Measurements from ENCODE around the gene EFHC1.

Gene EFHC1

GRCh38 chr6:52516943-52517342, 96.8 kb downstream of the EFHC1 start:
- DNase-seq (ENCODE audit: insufficient read length, low spot score): no peak
- FAIRE-seq: no peak
- no peak for TF ChIP-seq CTCF (IDR thresholded peaks at IDR 0.05; ENCODE audit: insufficient read depth, missing control alignments)

GRCh38 chr6:52517502-52518278, 97.5 kb downstream of the EFHC1 start:
- TF ChIP-seq CTCF (IDR thresholded peaks at IDR 0.05; ENCODE audit: insufficient read depth, missing control alignments): no peak
- DNase-seq (ENCODE audit: insufficient read length, low spot score) (no peak), FAIRE-seq (no peak)

GRCh38 chr6:52518279-52518945, 98.3 kb downstream of the EFHC1 start:
- DNase-seq (ENCODE audit: insufficient read length, low spot score): no peak
- TF ChIP-seq CTCF (IDR thresholded peaks at IDR 0.05; ENCODE audit: insufficient read depth, missing control alignments): no peak
- no peak for FAIRE-seq

- no peak for DNase-seq (ENCODE audit: insufficient read length, low spot score)
- TF ChIP-seq CTCF (IDR thresholded peaks at IDR 0.05; ENCODE audit: insufficient read depth, missing control alignments): no peak
- no peak for FAIRE-seq
These were observed 99.5 kb downstream of the EFHC1 start for GRCh38 chr6:52519618-52520017.

GRCh38 chr6:52522151-52522626, 102.0 kb downstream of the EFHC1 start:
- DNase-seq (ENCODE audit: insufficient read length, low spot score) (no peak), FAIRE-seq (no peak)
- TF ChIP-seq CTCF (IDR thresholded peaks at IDR 0.05; ENCODE audit: insufficient read depth, missing control alignments): no peak

- TF ChIP-seq CTCF (IDR thresholded peaks at IDR 0.05; ENCODE audit: insufficient read depth, missing control alignments): no peak
- FAIRE-seq (no peak), DNase-seq (ENCODE audit: insufficient read length, low spot score) (no peak)
These were observed 102.5 kb downstream of the EFHC1 start for GRCh38 chr6:52522655-52523054.

All from D721Med (cell line).